ENCODE results near the gene ICAM1. TPM values are rescaled to one million over a fixed set of nuclear protein-coding genes. Genes with fewer than 3 reads are reported as not detected.

Gene ICAM1
- total RNA-seq, 1 experiment from 2014 or later = 0.85 TPM

- Histone ChIP-seq H3K27ac (no peak overlapping the region), H3K4me1 (peaks cover 4% of the 10 kb centered on the region; the same call in 1 of the 2 replicates), H3K27me3 (no peaks in the 10 kb centered on the region), H3K9me3 (replicated peaks) (no peaks in the 10 kb centered on the region), H3K36me3 (peaks cover 23% of the 10 kb centered on the region), H3K4me3 (peak overlapping the region; percentile 78; the same call in 1 of the 2 replicates)
- DNase-seq = no peak
Observed at GRCh38 chr19:10316229-10317044, 45.5 kb downstream of the ICAM1 start.

GRCh38 chr19:10317045-10317856, 46.3 kb downstream of the ICAM1 start:
- peaks cover 4% of the 10 kb centered on the region; the same call in 1 of the 2 replicates for H3K4me1 ChIP-seq
- no peak overlapping the region for H3K27ac ChIP-seq
- no peaks in the 10 kb centered on the region for H3K27me3 ChIP-seq
- peaks cover 30% of the 10 kb centered on the region for H3K36me3 ChIP-seq
- H3K4me3 ChIP-seq = no peak overlapping the region
- no peak for DNase-seq
- H3K9me3 ChIP-seq (replicated peaks) = no peaks in the 10 kb centered on the region

GRCh38 chr19:10317857-10318462, 47.0 kb downstream of the ICAM1 start:
- peaks cover 35% of the 10 kb centered on the region for H3K36me3 ChIP-seq
- peaks cover 4% of the 10 kb centered on the region; the same call in 1 of the 2 replicates for H3K4me1 ChIP-seq
- H3K9me3 ChIP-seq (replicated peaks) = no peaks in the 10 kb centered on the region
- H3K27ac ChIP-seq = no peak overlapping the region
- DNase-seq = no peak
- H3K27me3 ChIP-seq = no peaks in the 10 kb centered on the region
- no peak overlapping the region for H3K4me3 ChIP-seq

- Histone ChIP-seq H3K4me1 (peaks cover 4% of the 10 kb centered on the region; the same call in 1 of the 2 replicates), H3K27me3 (no peaks in the 10 kb centered on the region), H3K4me3 (no peak overlapping the region), H3K9me3 (replicated peaks) (no peaks in the 10 kb centered on the region), H3K27ac (no peak overlapping the region), H3K36me3 (peaks cover 42% of the 10 kb centered on the region)
- no peak for DNase-seq
Observed at GRCh38 chr19:10318807-10319682, 48.1 kb downstream of the ICAM1 start.

GRCh38 chr19:10320602-10321416, 49.9 kb downstream of the ICAM1 start:
- DNase-seq = no peak
- H3K4me3 ChIP-seq = no peak overlapping the region
- H3K36me3 ChIP-seq = peaks cover 55% of the 10 kb centered on the region
- no peaks in the 10 kb centered on the region for H3K9me3 ChIP-seq (replicated peaks)
- H3K27ac ChIP-seq = no peak overlapping the region
- H3K4me1 ChIP-seq = no peaks in the 10 kb centered on the region; the same call in 1 of the 2 replicates
- H3K27me3 ChIP-seq = no peaks in the 10 kb centered on the region

GRCh38 chr19:10321417-10321797, 50.5 kb downstream of the ICAM1 start:
- DNase-seq = no peak
- Histone ChIP-seq H3K9me3 (replicated peaks) (no peaks in the 10 kb centered on the region), H3K4me3 (no peak overlapping the region), H3K27me3 (no peaks in the 10 kb centered on the region), H3K27ac (no peak overlapping the region), H3K36me3 (peaks cover 59% of the 10 kb centered on the region), H3K4me1 (no peaks in the 10 kb centered on the region; the same call in 1 of the 2 replicates)

- H3K4me1 ChIP-seq = no peaks in the 10 kb centered on the region; the same call in 1 of the 2 replicates
- H3K4me3 ChIP-seq = no peak overlapping the region
- peak overlapping the region; percentile 20; the same call in 1 of the 2 replicates for H3K27ac ChIP-seq
- no peak for DNase-seq
- H3K36me3 ChIP-seq = peaks cover 64% of the 10 kb centered on the region
- H3K9me3 ChIP-seq (replicated peaks) = no peaks in the 10 kb centered on the region
- no peaks in the 10 kb centered on the region for H3K27me3 ChIP-seq
Observed at GRCh38 chr19:10321874-10322835, 51.2 kb downstream of the ICAM1 start.

GRCh38 chr19:10325732-10326131, 54.8 kb downstream of the ICAM1 start:
- H3K36me3 ChIP-seq = peaks cover 76% of the 10 kb centered on the region

GRCh38 chr19:10327793-10328192, 56.9 kb downstream of the ICAM1 start:
- Histone ChIP-seq H3K27ac (no peak overlapping the region), H3K9me3 (replicated peaks) (no peaks in the 10 kb centered on the region), H3K36me3 (peaks cover 59% of the 10 kb centered on the region), H3K27me3 (no peaks in the 10 kb centered on the region), H3K4me3 (no peak overlapping the region), H3K4me1 (no peaks in the 10 kb centered on the region; the same call in 1 of the 2 replicates)
- DNase-seq = no peak

More at GRCh38 chr19:10325732-10326131, 54.8 kb downstream of the ICAM1 start:
- Histone ChIP-seq H3K27ac (no peak overlapping the region), H3K4me1 (no peaks in the 10 kb centered on the region; the same call in 1 of the 2 replicates), H3K4me3 (no peak overlapping the region), H3K9me3 (replicated peaks) (no peaks in the 10 kb centered on the region), H3K27me3 (no peaks in the 10 kb centered on the region)
- no peak for DNase-seq

GRCh38 chr19:10328558-10329429, 57.9 kb downstream of the ICAM1 start:
- Histone ChIP-seq H3K4me3 (no peak overlapping the region), H3K9me3 (replicated peaks) (no peaks in the 10 kb centered on the region), H3K27ac (no peak overlapping the region), H3K36me3 (peaks cover 52% of the 10 kb centered on the region), H3K27me3 (no peaks in the 10 kb centered on the region), H3K4me1 (no peaks in the 10 kb centered on the region)
- no peak for DNase-seq

GRCh38 chr19:10329555-10329954, 58.6 kb downstream of the ICAM1 start:
- Histone ChIP-seq H3K36me3 (peaks cover 46% of the 10 kb centered on the region), H3K4me1 (no peaks in the 10 kb centered on the region), H3K4me3 (no peak overlapping the region), H3K27ac (no peak overlapping the region), H3K27me3 (no peaks in the 10 kb centered on the region), H3K9me3 (replicated peaks) (no peaks in the 10 kb centered on the region)
- no peak for DNase-seq

Measured in SJCRH30 (cell line).